ENCODE measurements around the gene MUSK.

Gene MUSK

GRCh38 chr9:110700953-110701352 lies 32.4 kb downstream of the MUSK start:
- no peak for DNase-seq

- no peak for DNase-seq
Observed at GRCh38 chr9:110703669-110704068, 35.1 kb downstream of the MUSK start.

- DNase-seq, result no peak
Observed at GRCh38 chr9:110707419-110707818, 38.8 kb downstream of the MUSK start.

- no peak for DNase-seq
Observed at GRCh38 chr9:110710420-110710819, 41.8 kb downstream of the MUSK start.

GRCh38 chr9:110712955-110713354 lies 44.4 kb downstream of the MUSK start:
- no peak for DNase-seq

GRCh38 chr9:110714314-110714713 lies 45.7 kb downstream of the MUSK start:
- DNase-seq, result no peak

- DNase-seq, result no peak
Observed at GRCh38 chr9:110728058-110728457, 59.5 kb downstream of the MUSK start.

GRCh38 chr9:110729641-110730040 lies 61.0 kb downstream of the MUSK start:
- DNase-seq, result no peak

GRCh38 chr9:110731437-110732028 lies 62.9 kb downstream of the MUSK start:
- DNase-seq, result no peak

- no peak for DNase-seq
Observed at GRCh38 chr9:110738982-110739381, 70.4 kb downstream of the MUSK start.

GRCh38 chr9:110742741-110743371 lies 74.3 kb downstream of the MUSK start:
- DNase-seq, result no peak

- no peak for DNase-seq
Observed at GRCh38 chr9:110744715-110745384, 76.3 kb downstream of the MUSK start.

GRCh38 chr9:110745676-110746075 lies 77.1 kb downstream of the MUSK start:
- DNase-seq, result no peak

GRCh38 chr9:110746211-110746930 lies 77.8 kb downstream of the MUSK start:
- DNase-seq, result no peak

GRCh38 chr9:110748251-110748893 lies 79.8 kb downstream of the MUSK start:
- no peak for DNase-seq

GRCh38 chr9:110750272-110750671 lies 81.7 kb downstream of the MUSK start:
- DNase-seq, result no peak

GRCh38 chr9:110751971-110752370 lies 83.4 kb downstream of the MUSK start:
- no peak for DNase-seq

GRCh38 chr9:110752766-110753165 lies 84.2 kb downstream of the MUSK start:
- no peak for DNase-seq

GRCh38 chr9:110753731-110754231 lies 85.2 kb downstream of the MUSK start:
- no peak for DNase-seq

- DNase-seq, result no peak
Observed at GRCh38 chr9:110755179-110755578, 86.6 kb downstream of the MUSK start.

- no peak for DNase-seq
Observed at GRCh38 chr9:110758201-110758600, 89.6 kb downstream of the MUSK start.

GRCh38 chr9:110762783-110763182 lies 94.2 kb downstream of the MUSK start:
- DNase-seq, result no peak

GRCh38 chr9:110763568-110763967 lies 95.0 kb downstream of the MUSK start:
- DNase-seq, result no peak
